ENCODE results near the gene NGEF. TPM values are rescaled to one million over a fixed set of nuclear protein-coding genes. Genes with fewer than 3 reads are reported as not detected.

Gene NGEF
- total RNA-seq, 1 experiment from 2014 or later = 1.9 TPM

DNA sequence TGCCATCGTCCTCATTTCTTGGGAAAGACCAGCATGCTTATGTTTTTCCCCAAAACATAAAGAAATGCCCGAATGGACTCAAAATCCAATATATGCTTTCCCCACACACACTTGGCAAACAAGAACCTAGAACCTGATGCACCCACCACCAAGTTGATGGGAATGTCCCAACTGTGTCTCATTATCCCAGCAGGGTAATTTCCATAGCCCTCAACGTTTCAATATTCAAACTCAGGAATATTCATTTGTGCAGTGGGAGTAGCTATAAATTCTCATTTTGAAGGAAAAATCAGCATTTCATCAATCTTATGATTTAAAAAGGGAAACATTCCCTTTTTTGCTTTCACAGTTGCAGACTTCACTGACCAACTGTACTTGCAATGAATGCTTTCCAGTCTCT is 92.3 kb downstream of the NGEF start:
- Histone ChIP-seq H3K27me3 (ENCODE audit: insufficient read depth, low read length) (peaks cover 4% of the 10 kb centered on the region; the same call in 1 of the 2 replicates), H2BK12ac (ENCODE audit: insufficient read length, low read depth, low read length) (no peak overlapping the region), H4K8ac (replicated peaks; ENCODE audit: insufficient read length, low read depth, low read length) (no peak overlapping the region), H3K9ac (ENCODE audit: extremely low read depth, insufficient read length, low read length) (no peak overlapping the region), H3K14ac (ENCODE audit: insufficient read depth, low read length) (no peak overlapping the region), H3K9me3 (ENCODE audit: control insufficient read depth, low read depth, low read length) (no peaks in the 10 kb centered on the region), H2BK120ac (ENCODE audit: low read depth, low read length, poor library complexity, severe bottlenecking) (no peak overlapping the region), H2BK5ac (ENCODE audit: insufficient read length, low read length) (no peak overlapping the region), H3T11ph (ENCODE audit: low read length) (no peak overlapping the region), H3K79me1 (ENCODE audit: insufficient read depth, low read depth, low read length, poor library complexity, severe bottlenecking) (no peaks in the 10 kb centered on the region), H3K23ac (ENCODE audit: insufficient read length, low read depth, low read length) (no peak overlapping the region), H3K4me2 (ENCODE audit: insufficient read depth, insufficient read length, low read length) (no peak overlapping the region), H2BK15ac (ENCODE audit: low read depth, low read length) (no peak overlapping the region), H4K5ac (ENCODE audit: insufficient read length, low read depth, low read length) (no peak overlapping the region), H4K91ac (ENCODE audit: insufficient read length, low read depth, low read length) (no peak overlapping the region), H2AFZ (ENCODE audit: low read length) (no peak overlapping the region), H2AK5ac (ENCODE audit: insufficient read length, low read length) (no peak overlapping the region), H3K79me2 (ENCODE audit: insufficient read depth, low read length) (no peaks in the 10 kb centered on the region), H3K18ac (ENCODE audit: insufficient read length, low read depth, low read length) (no peak overlapping the region), H3K56ac (ENCODE audit: insufficient read length, low read depth, low read length) (no peak overlapping the region), H2BK20ac (ENCODE audit: low read depth, low read length, poor library complexity, severe bottlenecking) (no peak overlapping the region), H3K23me2 (ENCODE audit: insufficient read length, low read depth, low read length, poor library complexity, severe bottlenecking) (no peaks in the 10 kb centered on the region), H3K4ac (ENCODE audit: low read depth, low read length) (no peak overlapping the region), H4K20me1 (ENCODE audit: control insufficient read depth, insufficient read depth, insufficient read length) (no peaks in the 10 kb centered on the region), H3K27ac (ENCODE audit: insufficient read length, low read depth, low read length) (no peak overlapping the region), H3K4me1 (ENCODE audit: insufficient read depth, low read length) (no peaks in the 10 kb centered on the region)
- Mint-ChIP-seq H3K27ac (no peak overlapping the region), H3K4me1 (peaks cover 11 to 13% of the 10 kb centered on the region in 2 experiments), H3K36me3 (ENCODE audit: insufficient read depth in 1 of 3, low read depth in 3 of 3) (0 out of 7 replicates have a peak, but pooled peaks cover 0 to 2% (median 0%) of the 10 kb centered on the region in 3 experiments), H3K4me3 (no peak overlapping the region), H3K9me3 (peaks cover 2 to 5% of the 10 kb centered on the region in 2 experiments; a peak in 2 of 5 replicates), H3K27me3 (ENCODE audit: low read depth) (peaks cover 68% of the 10 kb centered on the region)
- no peak for DNase-seq
- TF ChIP-seq, protein P1, sequence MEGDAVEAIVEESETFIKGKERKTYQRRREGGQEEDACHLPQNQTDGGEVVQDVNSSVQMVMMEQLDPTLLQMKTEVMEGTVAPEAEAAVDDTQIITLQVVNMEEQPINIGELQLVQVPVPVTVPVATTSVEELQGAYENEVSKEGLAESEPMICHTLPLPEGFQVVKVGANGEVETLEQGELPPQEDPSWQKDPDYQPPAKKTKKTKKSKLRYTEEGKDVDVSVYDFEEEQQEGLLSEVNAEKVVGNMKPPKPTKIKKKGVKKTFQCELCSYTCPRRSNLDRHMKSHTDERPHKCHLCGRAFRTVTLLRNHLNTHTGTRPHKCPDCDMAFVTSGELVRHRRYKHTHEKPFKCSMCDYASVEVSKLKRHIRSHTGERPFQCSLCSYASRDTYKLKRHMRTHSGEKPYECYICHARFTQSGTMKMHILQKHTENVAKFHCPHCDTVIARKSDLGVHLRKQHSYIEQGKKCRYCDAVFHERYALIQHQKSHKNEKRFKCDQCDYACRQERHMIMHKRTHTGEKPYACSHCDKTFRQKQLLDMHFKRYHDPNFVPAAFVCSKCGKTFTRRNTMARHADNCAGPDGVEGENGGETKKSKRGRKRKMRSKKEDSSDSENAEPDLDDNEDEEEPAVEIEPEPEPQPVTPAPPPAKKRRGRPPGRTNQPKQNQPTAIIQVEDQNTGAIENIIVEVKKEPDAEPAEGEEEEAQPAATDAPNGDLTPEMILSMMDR (conservative IDR thresholded peaks at IDR 0.05) = no peak
- WGBS (ENCODE audit: extremely low coverage, insufficient read length, low lambda C conversion rate) = no CpG with 5 or more reads among the region's 3 CpGs

All from H9 (cell line).